Thymus (tissue), 11 donors: ENCODE results near the gene CAMK2B. TPM values are rescaled to one million over a fixed set of nuclear protein-coding genes. Genes with fewer than 3 reads are reported as not detected.

Source experiments
- DNase-seq, 9 donors: peaks; one replicate each; pipeline ENCODE4 v3.0.0-alpha.2; 2013; ENCODE audit warnings: low spot score in 9 of 9, low read depth in 6 of 9, missing footprints in 1 of 9
- H3K27ac ChIP-seq, 2 donors: one replicate each; pipeline ENCODE4 v1.5.1; 2013; ENCODE audit warnings: control low read depth in 1 of 2, low read depth in 1 of 2, low read length in 1 of 2, mild to moderate bottlenecking in 1 of 2, moderate library complexity in 1 of 2
- H3K27me3 ChIP-seq, 2 donors: one replicate each; pipeline ENCODE4 v1.5.1; 2013; ENCODE audit warnings: low read length in 1 of 2; ENCODE audit not compliant: control insufficient read depth in 2 of 2, insufficient read depth in 1 of 2
- H3K36me3 ChIP-seq, 2 donors: one replicate each; pipeline ENCODE4 v1.5.1; 2013; ENCODE audit warnings: low read length in 1 of 2, mild to moderate bottlenecking in 1 of 2, moderate library complexity in 1 of 2; ENCODE audit not compliant: control insufficient read depth in 2 of 2, insufficient read depth in 2 of 2
- H3K4me1 ChIP-seq, 2 donors: one replicate each; pipeline ENCODE4 v1.5.1; 2013; ENCODE audit warnings: low read length in 2 of 2; ENCODE audit not compliant: control insufficient read depth in 2 of 2, insufficient read depth in 2 of 2
- H3K4me3 ChIP-seq, 2 donors: one replicate each; pipeline ENCODE4 v1.5.1; 2013; ENCODE audit warnings: low read length in 2 of 2, control low read depth in 1 of 2, mild to moderate bottlenecking in 1 of 2
- H3K9me3 ChIP-seq, 2 donors: one replicate each; pipeline ENCODE4 v1.5.1; 2013; ENCODE audit warnings: low read length in 1 of 2, mild to moderate bottlenecking in 1 of 2; ENCODE audit not compliant: control insufficient read depth in 2 of 2, insufficient read depth in 1 of 2
- WGBS: extraction: QIAGEN DNeasy Blood & Tissue Kit; methylation state at CpG from one replicate; pipeline ENCODE4 v1.1.7; 2013; 5-methylcytosine and 5-hydroxymethylcytosine counted together
- polyA plus RNA-seq: library from polyadenylated mRNA; stranded (reverse); fragments of 200-250 nt; gene quantifications from one replicate; pipeline ENCODE4 v1.2.3, GENCODE V29; 2013
- total RNA-seq: library from RNA; stranded (reverse); fragments of 120-200 nt; gene quantifications from one replicate; pipeline ENCODE4 v1.2.4, GENCODE V29; 2013
- donor health status: healthy.

CAMK2B gene
- total and polyA plus RNA-seq, 2 donors: 0.85 to 3.1 TPM

GRCh38 chr7:44285561-44285960 is 39.8 kb downstream of the CAMK2B start:
- Histone ChIP-seq H3K36me3 (no peaks in the 10 kb centered on the region), H3K27ac (no peak overlapping the region), H3K4me3 (no peak overlapping the region), H3K27me3 (peaks cover 0 to 11% of the 10 kb centered on the region in 2 donors), H3K9me3 (no peaks in the 10 kb centered on the region), H3K4me1 (no peaks in the 10 kb centered on the region)
- WGBS: 97% methylated on average over 24 of the region's 24 CpGs
- no peak for DNase-seq

- WGBS: 93% methylated on average over 16 of the region's 16 CpGs
- no peaks in the 10 kb centered on the region for H3K4me1 ChIP-seq
- no peaks in the 10 kb centered on the region for H3K9me3 ChIP-seq
- H3K36me3 ChIP-seq: no peaks in the 10 kb centered on the region
- no peak overlapping the region for H3K4me3 ChIP-seq
- peaks cover 0 to 8% of the 10 kb centered on the region in 2 donors for H3K27me3 ChIP-seq
- no peak for DNase-seq
- no peak overlapping the region for H3K27ac ChIP-seq
These were observed 40.4 kb downstream of the CAMK2B start for GRCh38 chr7:44284881-44285541.

- Histone ChIP-seq H3K27me3 (peaks cover 0 to 4% of the 10 kb centered on the region in 2 donors), H3K36me3 (no peaks in the 10 kb centered on the region), H3K4me3 (no peak overlapping the region), H3K27ac (no peak overlapping the region), H3K9me3 (no peaks in the 10 kb centered on the region), H3K4me1 (no peaks in the 10 kb centered on the region)
- 71% methylated on average over 13 of the region's 13 CpGs for WGBS
- no peak for DNase-seq
These were observed 41.2 kb downstream of the CAMK2B start for GRCh38 chr7:44284216-44284615.

- DNase-seq: no peak
- Histone ChIP-seq H3K36me3 (no peaks in the 10 kb centered on the region), H3K27ac (no peak overlapping the region), H3K4me3 (no peak overlapping the region), H3K27me3 (peaks cover 0 to 3% of the 10 kb centered on the region in 2 donors), H3K9me3 (no peaks in the 10 kb centered on the region), H3K4me1 (no peaks in the 10 kb centered on the region)
- 96% methylated on average over 15 of the region's 15 CpGs for WGBS
These were observed 41.8 kb downstream of the CAMK2B start for GRCh38 chr7:44283381-44284211.

GRCh38 chr7:44282601-44283171 is 42.7 kb downstream of the CAMK2B start:
- Histone ChIP-seq H3K27ac (no peak overlapping the region), H3K36me3 (no peaks in the 10 kb centered on the region), H3K4me3 (no peak overlapping the region), H3K9me3 (no peaks in the 10 kb centered on the region), H3K27me3 (peaks cover 0 to 5% of the 10 kb centered on the region in 2 donors), H3K4me1 (no peaks in the 10 kb centered on the region)
- no peak for DNase-seq
- 96% methylated on average over 10 of the region's 10 CpGs for WGBS

- Histone ChIP-seq H3K4me1 (no peaks in the 10 kb centered on the region), H3K27me3 (peaks cover 0 to 5% of the 10 kb centered on the region in 2 donors), H3K27ac (no peak overlapping the region), H3K9me3 (no peaks in the 10 kb centered on the region), H3K36me3 (no peaks in the 10 kb centered on the region), H3K4me3 (no peak overlapping the region)
- DNase-seq: no peak
- 92% methylated on average over 15 of the region's 15 CpGs for WGBS
These were observed 43.4 kb downstream of the CAMK2B start for GRCh38 chr7:44281811-44282600.

- no peak overlapping the region for H3K4me3 ChIP-seq
- H3K9me3 ChIP-seq: no peaks in the 10 kb centered on the region
- H3K27ac ChIP-seq: no peak overlapping the region
- peaks cover 0 to 3% of the 10 kb centered on the region in 2 donors for H3K4me1 ChIP-seq
- DNase-seq: no peak
- 93% methylated on average over 20 of the region's 20 CpGs for WGBS
- peaks cover 0 to 12% of the 10 kb centered on the region in 2 donors for H3K27me3 ChIP-seq
- no peaks in the 10 kb centered on the region for H3K36me3 ChIP-seq
These were observed 44.2 kb downstream of the CAMK2B start for GRCh38 chr7:44280993-44281721.

GRCh38 chr7:44280636-44280992 is 44.8 kb downstream of the CAMK2B start:
- Histone ChIP-seq H3K4me1 (peaks cover 0 to 3% of the 10 kb centered on the region in 2 donors), H3K36me3 (no peaks in the 10 kb centered on the region), H3K4me3 (no peak overlapping the region), H3K27me3 (peaks cover 0 to 17% of the 10 kb centered on the region in 2 donors), H3K27ac (no peak overlapping the region), H3K9me3 (no peaks in the 10 kb centered on the region)
- WGBS: 90% methylated on average over 8 of the region's 8 CpGs
- no peak for DNase-seq
